Measurements from ENCODE around the gene NEUROG1. TPM values are rescaled to one million over a fixed set of nuclear protein-coding genes. Genes with fewer than 3 reads are reported as not detected.
"Not testable (repeated sequence)": the region's sequence is repeated elsewhere in the genome, so short reads cannot be mapped to it uniquely, and the experiment has no call there.

NEUROG1 gene
- total RNA-seq, 1 experiment from 2014 or later, result not detected

GRCh38 chr5:135537271-135537670 is 1.5 kb upstream of the NEUROG1 start:
- DNase-seq (ENCODE audit: low read depth), result no peak

GRCh38 chr5:135535420-135535819 is 344 bp downstream of the NEUROG1 start:
- DNase-seq (ENCODE audit: low read depth), result no peak

- DNase-seq (ENCODE audit: low read depth), result no peak
These were observed 950 bp downstream of the NEUROG1 start for GRCh38 chr5:135534609-135535419.

DNA sequence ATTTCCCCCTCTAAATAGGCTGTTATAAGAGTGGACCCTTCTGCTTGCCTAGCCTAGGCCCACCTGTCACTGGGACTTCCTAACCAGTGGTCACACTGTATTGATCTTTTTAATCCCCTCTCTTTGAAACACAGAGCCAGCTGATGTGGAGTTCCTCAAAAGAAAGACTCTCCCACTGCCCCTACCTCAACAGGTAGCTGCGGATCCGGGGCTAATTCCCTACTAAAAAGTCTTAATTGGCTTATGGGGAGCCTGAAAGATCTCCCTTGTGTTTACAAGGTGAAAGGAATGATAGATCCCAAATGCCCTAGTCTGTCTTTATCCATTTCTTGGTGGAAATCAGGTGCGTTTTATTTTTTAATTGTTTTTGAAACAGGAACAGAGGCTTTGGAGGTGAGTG is 2.0 kb downstream of the NEUROG1 start:
- no peak for DNase-seq (ENCODE audit: low read depth)

DNA sequence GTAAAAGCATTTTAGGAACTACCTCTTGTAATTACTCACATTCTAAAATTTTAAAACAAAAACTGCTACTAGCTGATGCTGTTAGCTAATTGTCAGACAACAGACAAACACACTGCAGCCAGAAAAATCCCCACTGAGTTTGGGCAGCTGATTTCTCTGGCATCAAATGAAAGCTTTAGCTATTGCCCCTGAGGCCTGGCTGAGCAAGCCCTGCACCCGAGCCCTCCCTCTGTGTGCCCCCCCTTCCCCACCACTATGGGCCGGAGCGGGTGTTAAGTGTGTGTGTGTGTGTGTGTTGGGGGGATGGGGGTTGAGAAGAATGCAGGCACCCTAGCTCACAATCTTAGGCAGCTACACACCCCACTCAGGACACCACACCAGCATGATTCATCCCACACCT is 2.4 kb downstream of the NEUROG1 start:
- DNase-seq (ENCODE audit: low read depth), result no peak

DNA sequence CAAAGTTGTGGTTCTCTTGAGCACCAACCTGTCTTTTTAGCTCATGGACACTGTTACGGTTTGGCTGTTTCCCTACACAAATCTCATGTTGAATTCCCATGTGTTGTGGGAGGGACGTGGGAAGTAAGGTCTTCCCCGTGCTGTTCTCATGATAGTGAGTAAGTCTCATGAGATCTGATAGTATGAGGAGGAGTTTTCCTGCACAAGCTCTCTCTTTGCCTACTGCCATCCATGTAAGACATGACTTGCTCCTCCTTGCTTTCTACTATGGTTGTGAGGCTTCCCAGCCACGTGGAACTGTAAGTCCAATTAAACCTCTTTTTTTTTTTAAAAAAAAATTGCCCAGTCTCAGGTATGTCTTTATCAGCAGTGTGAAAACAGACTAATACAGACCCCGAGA is 6.2 kb downstream of the NEUROG1 start:
- DNase-seq (ENCODE audit: low read depth), result not testable (repeated sequence)

DNA sequence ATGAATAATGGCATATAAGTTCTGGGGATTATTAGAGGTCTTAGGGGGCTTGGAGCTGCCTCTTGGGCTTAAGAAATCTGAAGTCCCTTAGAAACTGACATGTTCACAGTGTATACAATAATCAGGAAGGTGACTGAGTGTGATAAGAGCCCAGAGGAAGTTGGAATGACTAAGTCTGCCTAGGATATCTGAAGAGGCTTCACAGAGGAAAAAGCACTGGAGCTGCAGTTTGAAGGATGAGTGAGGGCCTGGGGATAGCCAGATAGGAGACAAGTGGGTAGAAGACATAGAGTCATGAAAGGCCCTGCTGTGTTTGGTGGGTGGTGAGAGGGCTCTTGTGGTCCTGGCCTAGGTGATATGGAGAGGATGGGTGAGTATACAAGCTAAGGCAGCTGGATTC is 8.8 kb downstream of the NEUROG1 start:
- DNase-seq (ENCODE audit: low read depth), result no peak

GRCh38 chr5:135521964-135522363 is 13.8 kb downstream of the NEUROG1 start:
- DNase-seq (ENCODE audit: low read depth), result no peak

DNA sequence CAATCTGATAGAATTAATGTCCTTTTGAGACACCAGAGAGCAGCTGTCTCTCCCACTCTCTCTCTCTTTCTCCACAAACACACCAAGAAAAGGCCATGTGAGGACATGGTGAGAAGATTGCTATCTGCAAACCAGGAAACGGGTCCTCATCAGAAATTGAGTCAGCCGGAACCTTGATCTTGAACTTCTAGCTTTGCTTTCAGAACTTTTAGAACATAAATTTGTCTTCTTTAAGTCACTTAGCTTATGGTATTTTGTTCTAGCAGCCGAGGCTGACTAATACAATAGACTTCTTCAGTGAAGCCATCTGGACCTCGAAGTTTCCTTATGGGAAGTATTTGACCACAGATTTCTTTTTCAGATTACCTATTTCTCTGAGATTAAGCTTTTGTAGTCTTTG is 18.1 kb downstream of the NEUROG1 start:
- no peak for DNase-seq (ENCODE audit: low read depth)

DNA sequence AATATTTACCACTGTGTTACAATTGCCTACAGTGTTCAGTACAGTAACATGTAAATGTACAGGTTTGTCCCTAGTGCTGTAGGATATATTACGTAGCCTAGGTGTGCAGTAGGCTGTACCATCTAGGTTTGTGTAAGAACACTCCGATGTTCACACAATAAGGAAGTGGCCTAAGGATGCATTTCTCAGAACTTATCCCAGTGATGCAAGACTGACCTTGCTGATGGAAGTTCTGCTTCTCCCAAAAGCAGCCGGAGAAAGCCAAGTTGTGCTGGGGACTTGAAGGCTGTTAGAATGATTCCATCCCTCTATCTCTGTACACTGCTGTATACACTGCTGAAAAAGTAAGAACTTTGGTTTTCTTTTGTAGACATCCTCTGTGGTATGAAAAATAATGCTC is 21.6 kb downstream of the NEUROG1 start:
- DNase-seq (ENCODE audit: low read depth), result no peak

DNA sequence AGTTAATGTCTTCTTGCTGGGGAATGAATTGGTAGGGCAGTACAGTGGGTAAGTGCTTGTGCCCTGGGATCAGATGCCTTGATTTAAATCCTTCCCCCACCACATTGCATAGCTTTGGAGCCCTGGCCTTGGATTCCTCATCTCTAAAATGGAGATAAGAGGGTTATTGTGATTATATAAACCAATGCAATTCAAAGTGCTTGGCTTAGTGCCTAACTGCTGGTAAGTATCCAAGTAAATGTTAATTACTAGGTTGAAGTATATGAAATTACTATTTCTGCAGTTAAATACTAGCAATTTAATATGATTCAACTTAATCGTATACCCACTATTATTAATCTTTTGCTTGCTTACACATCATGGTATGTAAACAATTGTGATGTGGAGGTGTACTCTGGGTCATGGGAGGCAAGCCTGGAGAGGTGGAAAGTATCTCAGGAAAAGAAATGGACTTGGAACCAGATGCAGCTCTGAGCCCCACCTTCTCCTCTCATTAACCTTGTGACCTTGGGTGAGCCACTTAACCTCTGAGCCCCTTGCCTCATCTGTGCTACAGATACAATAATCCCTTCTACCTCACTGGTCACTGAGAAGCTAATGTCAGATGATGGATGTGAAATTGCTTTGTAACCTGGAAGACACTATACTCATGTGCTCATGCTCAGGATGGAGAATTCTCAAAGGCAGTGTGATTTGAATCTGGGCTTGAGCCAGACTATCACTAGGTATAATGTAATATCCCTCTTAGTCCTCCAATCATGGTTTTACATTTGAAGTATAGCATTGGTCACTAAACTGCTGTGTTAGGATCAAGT is 23.8 kb downstream of the NEUROG1 start:
- DNase-seq (ENCODE audit: low read depth), result no peak

DNA sequence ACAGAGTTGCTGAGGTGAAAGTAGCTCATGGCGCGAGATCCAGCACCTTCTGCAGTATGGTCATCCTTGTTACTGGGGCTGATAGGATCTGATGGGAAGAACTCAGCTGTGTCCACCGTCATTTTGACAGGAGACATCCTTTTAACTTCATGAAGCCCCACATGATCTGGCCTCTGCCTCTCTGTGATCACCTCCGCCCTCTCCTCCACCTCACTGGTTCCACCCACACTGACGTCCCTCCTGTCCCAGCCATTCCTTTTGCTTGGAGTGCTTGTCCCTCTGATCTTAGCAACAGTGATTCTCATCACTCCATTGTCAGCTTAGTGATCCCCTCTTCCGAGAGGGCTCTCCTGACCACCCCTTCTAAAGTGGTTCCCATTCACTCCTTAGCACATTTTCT is 25.8 kb downstream of the NEUROG1 start:
- DNase-seq (ENCODE audit: low read depth), result no peak

DNA sequence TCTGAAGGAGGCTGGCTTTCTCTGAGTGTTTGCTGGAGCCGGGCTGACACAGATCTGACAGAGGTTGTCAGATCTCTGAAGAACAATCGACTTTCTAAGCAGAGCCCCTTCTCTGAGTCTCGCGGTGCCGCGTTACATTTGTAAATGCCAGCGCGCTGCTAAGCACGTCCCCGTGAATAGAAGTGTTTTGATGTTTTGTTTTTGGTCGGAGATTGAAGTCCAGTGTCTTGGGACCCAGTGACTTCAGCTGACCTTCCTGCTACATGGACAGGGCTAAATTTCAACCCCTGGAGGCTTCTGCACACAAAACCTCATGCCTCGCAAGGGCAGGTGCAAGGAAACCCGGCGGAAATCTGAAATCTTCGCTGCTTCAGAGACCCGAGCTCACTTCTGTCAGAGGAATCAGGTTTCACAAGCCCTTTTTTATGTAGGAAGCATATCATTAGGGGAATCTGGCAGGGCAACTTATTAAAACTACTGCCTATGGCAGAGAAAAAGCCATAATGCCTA is 27.2 kb downstream of the NEUROG1 start:
- DNase-seq (ENCODE audit: low read depth), result no peak

- DNase-seq (ENCODE audit: low read depth), result no peak
These were observed 29.8 kb downstream of the NEUROG1 start for GRCh38 chr5:135505973-135506372.

DNA sequence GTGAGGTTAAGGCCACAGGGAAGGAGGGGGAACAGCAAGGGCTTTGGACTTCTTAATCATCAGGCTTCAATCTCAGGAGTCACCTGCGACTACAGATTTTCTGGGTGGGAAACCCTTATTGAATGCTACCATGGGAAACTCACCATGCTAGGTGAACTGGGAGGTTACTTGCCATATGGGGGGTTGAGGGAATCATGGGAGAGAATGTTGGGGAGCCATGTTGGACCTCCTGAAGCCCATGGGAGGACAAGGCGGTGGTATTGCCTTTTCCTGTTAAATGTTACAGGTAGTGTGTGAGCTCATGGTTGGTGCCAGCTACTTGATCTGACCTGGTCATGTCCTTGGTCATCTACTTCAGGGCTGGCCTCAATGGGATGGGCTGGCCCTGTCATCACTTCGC is 31.4 kb downstream of the NEUROG1 start:
- DNase-seq (ENCODE audit: low read depth), result no peak

DNA sequence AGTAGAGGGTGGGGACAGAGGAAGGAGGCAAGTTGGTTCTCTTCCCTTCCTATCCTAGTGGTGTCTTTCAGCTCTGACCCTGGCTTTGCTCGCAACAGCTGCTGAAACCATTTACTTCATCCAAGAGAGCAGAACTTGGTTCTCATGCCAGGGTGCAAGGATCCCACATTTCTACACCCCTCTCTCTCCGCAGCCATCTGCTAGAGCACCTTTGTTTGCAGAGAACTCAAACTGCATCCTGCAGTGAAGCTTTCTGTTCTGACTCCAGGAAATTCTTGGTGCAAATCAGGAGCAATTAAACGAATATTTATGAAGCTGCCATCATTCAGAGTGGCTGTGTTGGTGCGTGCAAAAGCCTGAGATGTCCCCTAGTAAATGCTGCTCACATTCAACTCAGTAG is 31.9 kb downstream of the NEUROG1 start:
- no peak for DNase-seq (ENCODE audit: low read depth)

DNA sequence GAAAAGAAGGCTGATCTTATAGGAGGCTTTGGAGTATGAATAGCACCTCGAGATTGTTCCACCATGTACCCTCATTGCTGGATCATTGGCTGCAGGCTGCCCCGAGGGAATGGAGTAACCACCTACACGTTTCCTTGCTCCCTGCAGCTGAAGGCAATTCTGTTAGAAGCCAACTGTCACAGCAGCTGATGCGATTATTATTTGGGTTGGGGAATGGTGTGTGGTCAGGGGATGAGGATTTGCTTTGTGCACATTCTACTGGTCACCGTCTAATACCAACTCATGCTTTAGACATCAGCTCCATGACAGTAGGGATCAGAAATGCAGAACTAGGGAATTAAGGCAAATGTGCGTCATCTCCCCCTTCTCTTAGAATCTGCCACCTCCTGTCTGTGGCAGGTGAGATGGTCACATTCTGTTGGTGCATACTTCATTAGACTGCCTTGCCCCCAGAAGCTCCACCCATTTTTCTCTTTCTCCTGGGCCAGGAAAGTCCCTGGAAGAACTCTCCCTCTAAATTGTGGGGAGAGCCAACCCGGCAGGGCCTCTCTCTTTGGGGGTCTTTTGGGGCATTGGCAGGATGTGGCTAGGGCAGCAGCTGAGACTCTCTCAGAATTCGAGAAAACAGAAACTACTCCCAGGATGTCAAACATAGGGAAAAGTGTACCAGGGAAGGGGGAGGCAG is 32.8 kb downstream of the NEUROG1 start:
- DNase-seq (ENCODE audit: low read depth), result no peak

DNA sequence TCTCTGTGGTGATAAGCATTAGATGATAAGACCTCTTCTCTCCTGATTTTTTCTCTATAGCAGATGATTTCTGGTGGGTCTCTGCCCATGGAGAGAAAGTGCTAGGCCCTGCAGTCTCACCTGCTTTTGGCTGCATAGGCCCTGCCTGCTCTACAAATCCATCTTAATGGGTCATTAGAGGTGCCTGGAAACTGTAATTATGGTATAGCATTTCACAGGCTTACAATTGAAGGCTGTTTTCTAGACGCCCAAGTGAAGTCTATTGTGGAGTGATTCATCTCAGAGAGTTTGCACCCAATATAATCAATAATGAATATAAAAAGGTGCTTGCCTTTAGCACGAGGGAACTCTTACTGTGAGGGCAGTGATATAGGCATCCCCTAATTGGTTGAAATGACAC is 33.8 kb downstream of the NEUROG1 start:
- DNase-seq (ENCODE audit: low read depth), result no peak

DNA sequence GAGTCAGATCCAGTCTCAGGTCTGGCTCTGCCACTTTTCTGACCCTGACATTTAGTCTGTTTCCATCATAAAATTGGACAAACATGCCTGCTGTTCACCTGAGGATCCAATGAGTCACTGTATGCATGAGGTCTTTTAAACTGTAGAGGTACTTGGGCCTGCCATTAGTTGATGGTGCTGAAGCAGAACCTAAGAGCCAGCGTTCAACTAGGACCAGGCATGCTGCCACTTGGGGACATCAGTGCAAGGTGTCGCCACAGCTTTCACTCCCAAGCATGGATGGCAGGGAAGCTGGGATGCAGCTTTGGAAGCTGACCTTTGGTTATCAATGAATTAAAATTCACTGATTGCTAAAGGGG is 37.1 kb downstream of the NEUROG1 start:
- DNase-seq (ENCODE audit: low read depth), result no peak

- peak; percentile 21 for DNase-seq (ENCODE audit: low read depth)
These were observed 37.7 kb downstream of the NEUROG1 start for GRCh38 chr5:135497971-135498636.

DNA sequence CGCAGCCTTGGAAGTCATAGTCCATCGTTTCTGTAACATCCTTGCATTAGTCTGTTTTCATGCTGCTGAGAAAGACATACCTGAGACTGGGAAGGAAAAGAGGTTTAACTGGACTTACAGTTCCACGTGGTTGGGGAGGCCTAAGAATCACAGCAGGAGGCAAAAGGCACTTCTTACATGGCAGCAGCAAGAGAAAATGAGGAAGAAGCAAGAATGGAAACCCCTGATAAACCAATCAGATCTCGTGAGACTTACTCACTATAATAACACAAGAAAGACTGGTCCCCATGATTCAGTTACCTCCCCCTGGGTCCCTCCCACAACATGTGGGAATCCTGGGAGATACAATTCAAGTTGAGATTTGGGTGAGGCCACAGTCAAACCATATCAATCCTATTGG is 40.2 kb downstream of the NEUROG1 start:
- DNase-seq (ENCODE audit: low read depth), result not testable (repeated sequence)

DNA sequence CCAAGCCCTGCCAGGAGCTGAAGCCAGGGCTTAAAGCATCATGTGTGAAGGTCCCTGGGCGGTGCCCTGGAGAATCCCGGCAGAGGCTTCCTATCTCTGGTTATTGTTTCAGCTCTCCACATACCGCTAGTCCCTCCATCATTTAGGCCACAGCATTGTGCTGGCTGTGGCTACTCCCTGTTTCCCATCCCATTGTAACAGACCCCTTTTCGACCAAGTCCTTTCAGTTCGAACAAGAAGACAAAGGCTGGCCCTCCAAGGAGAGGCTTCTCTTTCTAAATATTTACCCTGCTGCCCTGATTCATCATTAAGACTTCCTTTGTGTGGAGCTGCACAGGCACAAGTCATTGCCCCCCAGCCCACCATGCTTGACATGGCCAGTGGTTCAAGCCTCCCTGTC is 41.6 kb downstream of the NEUROG1 start:
- no peak for DNase-seq (ENCODE audit: low read depth)

Data from RPMI7951 (cell line).